Heart left ventricle (tissue), 16 donors: Measurements from ENCODE around the gene ZBTB42. TPM values are rescaled to one million over a fixed set of nuclear protein-coding genes. Genes with fewer than 3 reads are reported as not detected.

Experiments
- ATAC-seq, 4 donors: fragments of 200-7000 bp; cut with Tn5 transposase; one replicate each; pipeline ENCODE4 v1.9.1; 2020 to 2022; ENCODE audit warnings: moderate library complexity in 4 of 4, mild to moderate bottlenecking in 3 of 4, moderate number of reproducible peaks in 1 of 4
- DNase-seq, 5 donors: peaks; one replicate each; pipeline ENCODE4 v3.0.0-alpha.2; 2020
- H3K27ac ChIP-seq, 12 donors: fragments of 200-600 bp; sonication (generic) in 4 of 12; one replicate each; pipeline versions ENCODE4 v1.5.0 to v1.8.0; 2016 to 2022; ENCODE audit warnings: mild to moderate bottlenecking in 2 of 12
- H3K27me3 ChIP-seq, 9 donors: fragments of 200-600 bp; sonication (generic) in 2 of 9; one replicate each; pipeline versions ENCODE4 v1.5.1 to v1.8.0; 2016 to 2022; ENCODE audit warnings: mild to moderate bottlenecking in 3 of 9
- H3K36me3 ChIP-seq, 9 donors: fragments of 200-600 bp; sonication (generic) in 2 of 9; one replicate each; pipeline versions ENCODE4 v1.5.0 to v1.8.0; 2018 to 2022; ENCODE audit warnings: mild to moderate bottlenecking in 2 of 9
- H3K4me1 ChIP-seq, 12 donors: fragments of 200-600 bp; sonication (generic) in 4 of 12; one replicate each; pipeline versions ENCODE4 v1.5.0 to v1.8.0; 2016 to 2022; ENCODE audit warnings: mild to moderate bottlenecking in 3 of 12
- H3K4me3 ChIP-seq, 12 donors: fragments of 200-600 bp; sonication (generic) in 4 of 12; one replicate each; pipeline versions ENCODE4 v1.5.0 to v1.8.0; 2017 to 2022; ENCODE audit warnings: mild to moderate bottlenecking in 9 of 12, moderate library complexity in 4 of 12
- H3K9me3 ChIP-seq, 12 donors: fragments of 200-600 bp; sonication (generic) in 4 of 12; one replicate each; pipeline versions ENCODE4 v1.5.0 to v1.8.0; 2016 to 2022; ENCODE audit warnings: mild to moderate bottlenecking in 1 of 12
- CTCF ChIP-seq, 12 donors: fragments of 200-600 bp; sonication (generic) in 4 of 12; IDR thresholded peaks; one replicate each; pipeline versions ENCODE4 v1.5.0 to v1.8.0; 2018 to 2022; ENCODE audit warnings: antibody characterized with exemption in 12 of 12, mild to moderate bottlenecking in 5 of 12
- POLR2A ChIP-seq, 2 donors: fragments of 450-650 bp; IDR thresholded peaks; one replicate each; pipeline ENCODE4 v1.6.1; 2017; ENCODE audit warnings: antibody characterized with exemption in 2 of 2, mild to moderate bottlenecking in 2 of 2, moderate library complexity in 2 of 2
- WGBS, 4 donors: extraction: QIAGEN DNeasy Blood & Tissue Kit in 2 of 4; methylation state at CpG; one replicate each; pipeline versions ENCODE4 v1.1.5 to v1.1.7; 2013 to 2018; 5-methylcytosine and 5-hydroxymethylcytosine counted together
- intact Hi-C, 10 donors: fragments of 100-400 bp; cut with DNase I; formaldehyde crosslinking; loops; one replicate each; pipeline versions ENCODE4 v1.11.1 to v1.14.2; 2022
- polyA plus RNA-seq, 2 donors: library from polyadenylated mRNA; stranded (reverse); fragments of 200-250 nt; gene quantifications; one replicate each; pipeline ENCODE4 v1.2.3, GENCODE V29; 2013
- total RNA-seq, 9 donors: library from RNA; depleted of rRNA in 2 of 9; stranded (reverse); fragments of >200 nt in 2 of 9; fragmentation: NEBNext Ultra II Directional in 3 of 9; extraction: Animal tissue kit (Norgen Biotek cat#: 25700) in 3 of 9; gene quantifications; one replicate each; pipeline versions ENCODE4 v1.1.0 to v1.2.4, GENCODE V29; 2016 to 2023
- donor health status: ischemic (EF 13 %, LVEDD 7.1; RV severe dilation, severe dysfunction).
- donor health status: healthy with polysubstance abuse.
- donor health status: DM: no; HTN: yes; CAD: no.
- donor health status: DM: no; HTN: no; CAD: no.
- donor health status: ischemic (EF 25% LVEDD 6.9; RV normal size, moderate dysfunction).
- donor health status: ischemic (EF 25% LVEDD 5.7; RV mildly dilated, moderate dysfunction).
- donor health status: healthy.
- donor health status: DM: yes; HTN: yes; CAD: no.
- donor health status: ischemic (EF 35%, LVEDD 5.7; RV mildly dilated, moderate dysfunction).
- donor health status: nonischemic (EF 11% LVEDD 7.7; RV severe dilation, severe dysfunction).
- donor health status: DM: yes; HTN: yes; CAD: no.
- donor health status: PGD.
- donor health status: ischemic (EF 29% LVEDD 5.4; RV normal size, mild dysfunction).
- donor health status: nonischemic (EF 23%, LVEDD 6.1; RV moderate dilation, normal function).

ZBTB42 gene
- total and polyA plus RNA-seq, 11 donors = 4.2 to 12.9 (median 7.4) TPM

DNA sequence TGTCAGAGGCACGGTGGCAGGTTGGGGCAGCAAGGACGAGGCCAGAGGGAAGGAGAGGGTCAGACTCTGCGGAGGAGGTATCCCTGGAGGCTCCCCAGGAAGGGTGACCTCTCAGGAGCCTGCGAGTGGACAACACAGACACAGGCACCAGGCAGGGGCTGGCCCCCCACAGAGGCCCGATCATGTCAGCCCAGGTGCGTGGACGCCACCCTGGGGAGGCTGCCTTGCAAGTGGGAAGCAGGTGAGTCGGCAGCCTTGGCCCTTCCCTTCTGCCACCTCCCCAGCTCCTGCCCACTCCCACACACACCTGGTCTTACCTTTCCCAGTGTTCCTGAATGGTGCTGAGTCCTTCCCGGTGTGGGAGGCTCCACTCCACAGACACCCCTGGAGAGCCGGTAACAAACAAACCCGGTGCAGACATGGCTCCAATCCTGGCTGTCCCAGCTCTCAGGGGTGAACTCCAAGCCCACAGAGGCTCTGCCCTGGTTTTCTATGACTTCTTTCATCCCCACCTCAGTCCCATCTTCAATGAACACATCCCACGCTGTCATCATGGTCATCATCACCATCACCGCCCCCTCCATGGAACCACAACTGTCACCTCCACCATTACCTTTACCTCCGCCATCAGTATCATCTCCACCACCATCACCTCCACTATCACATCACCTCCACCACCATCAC is 5.2 kb downstream of the ZBTB42 start:
- TF ChIP-seq CTCF (IDR thresholded peaks at IDR 0.05) = no peak
- no peak for TF ChIP-seq POLR2A (IDR thresholded peaks at IDR 0.05)
- intact Hi-C loops = no loop called here
- no peak overlapping the region for H3K4me3 ChIP-seq
- H3K4me1 ChIP-seq = peaks cover 7 to 29% (median 21%) of the 10 kb centered on the region in 12 donors
- peak overlapping the region in 5 of 12 donors; percentile 4 to 53 (median 26) for H3K27ac ChIP-seq
- 82 to 87% (median 85%) methylated on average over 11 to 14 of the region's 14 CpGs for WGBS, 4 donors
- peak in 1 of 5 donors; percentile 48 for DNase-seq
- no peaks in the 10 kb centered on the region for H3K27me3 ChIP-seq
- H3K9me3 ChIP-seq = no peaks in the 10 kb centered on the region
- no peak for ATAC-seq
- H3K36me3 ChIP-seq = no peaks in the 10 kb centered on the region

GRCh38 chr14:104806625-104807465 is 5.9 kb downstream of the ZBTB42 start:
- ATAC-seq (no peak), DNase-seq (no peak)
- H3K9me3 ChIP-seq = no peaks in the 10 kb centered on the region
- no peak overlapping the region for H3K27ac ChIP-seq
- TF ChIP-seq CTCF (IDR thresholded peaks at IDR 0.05) (no peak), POLR2A (IDR thresholded peaks at IDR 0.05) (no peak)
- intact Hi-C loops = no loop called here
- 88 to 95% (median 92%) methylated on average over 10 of the region's 10 CpGs for WGBS, 4 donors
- H3K27me3 ChIP-seq = no peaks in the 10 kb centered on the region
- no peaks in the 10 kb centered on the region for H3K36me3 ChIP-seq
- no peak overlapping the region for H3K4me3 ChIP-seq
- peaks cover 0 to 21% (median 13%) of the 10 kb centered on the region in 12 donors for H3K4me1 ChIP-seq

DNA sequence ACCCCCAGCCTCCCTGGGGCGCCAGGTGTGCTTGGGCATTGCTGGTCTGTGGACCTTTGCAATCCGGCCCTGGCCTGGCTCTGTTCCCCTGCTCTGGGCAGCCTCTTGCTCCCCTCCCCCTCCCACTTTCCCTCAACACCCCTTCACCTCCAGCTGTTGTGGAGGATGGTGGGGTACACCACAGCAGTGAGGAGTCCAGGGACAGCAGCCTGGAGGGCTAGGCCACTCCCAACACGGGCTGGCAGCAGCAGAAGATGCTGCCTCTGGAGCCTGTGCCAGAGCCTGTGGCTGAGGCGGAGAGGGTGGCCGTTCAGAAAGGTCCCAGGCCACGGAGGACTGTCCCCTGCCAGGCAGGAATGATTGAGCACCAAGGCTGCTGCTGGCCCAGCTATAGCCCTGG is 7.6 kb downstream of the ZBTB42 start:
- no peak for ATAC-seq

More for the DNA sequence above, 7.6 kb downstream of the ZBTB42 start:
- no peak overlapping the region for H3K4me3 ChIP-seq
- no peak for DNase-seq
- intact Hi-C loops = no loop called here
- H3K27ac ChIP-seq = no peak overlapping the region
- peaks cover 0 to 14% (median 6%) of the 10 kb centered on the region in 12 donors for H3K4me1 ChIP-seq
- no peaks in the 10 kb centered on the region for H3K36me3 ChIP-seq
- no peaks in the 10 kb centered on the region for H3K27me3 ChIP-seq
- no peaks in the 10 kb centered on the region for H3K9me3 ChIP-seq
- TF ChIP-seq CTCF (IDR thresholded peaks at IDR 0.05) (no peak), POLR2A (IDR thresholded peaks at IDR 0.05) (no peak)
- 78 to 86% (median 82%) methylated on average over 6 of the region's 6 CpGs for WGBS, 4 donors
